A204.1 (cell line): ENCODE results near the gene KRTAP10-6.
"Not testable (repeated sequence)": the region's sequence is repeated elsewhere in the genome, so short reads cannot be mapped to it uniquely, and the experiment has no call there.

Experiments
- FAIRE-seq: peaks from 2 replicates; lab custom pipeline; 2012; peaks lifted over from hg19 to GRCh38; lab: Jason Lieb, UNC

The KRTAP10-6 gene

GRCh38 chr21:44557491-44558328 is 34.6 kb downstream of the KRTAP10-6 start:
- no peak for FAIRE-seq

- no peak for FAIRE-seq
Measured at GRCh38 chr21:44556879-44557278, 35.4 kb downstream of the KRTAP10-6 start.

GRCh38 chr21:44555200-44555875 is 37.0 kb downstream of the KRTAP10-6 start:
- FAIRE-seq = no peak

- no peak for FAIRE-seq
Measured at GRCh38 chr21:44552681-44553080, 39.6 kb downstream of the KRTAP10-6 start.

- no peak for FAIRE-seq
Measured at GRCh38 chr21:44552136-44552535, 40.2 kb downstream of the KRTAP10-6 start.

- no peak for FAIRE-seq
Measured at GRCh38 chr21:44551340-44551961, 40.9 kb downstream of the KRTAP10-6 start, which contains the start of gene KRTAP10-2. KRTAP10-2 (minus strand) TSS chr21:44551505; CDS start chr21:44551458, 47 bp downstream.

- no peak for FAIRE-seq
Measured at GRCh38 chr21:44550807-44551206, 41.5 kb downstream of the KRTAP10-6 start.

GRCh38 chr21:44550285-44550684 is 42.0 kb downstream of the KRTAP10-6 start:
- not testable (repeated sequence) for FAIRE-seq

GRCh38 chr21:44549525-44550211 is 42.6 kb downstream of the KRTAP10-6 start:
- FAIRE-seq = no peak

- FAIRE-seq = no peak
Measured at GRCh38 chr21:44548922-44549321, 43.4 kb downstream of the KRTAP10-6 start.

GRCh38 chr21:44548381-44548780 is 43.9 kb downstream of the KRTAP10-6 start:
- no peak for FAIRE-seq

GRCh38 chr21:44547656-44548331 is 44.5 kb downstream of the KRTAP10-6 start:
- no peak for FAIRE-seq

GRCh38 chr21:44544566-44544965 is 47.7 kb downstream of the KRTAP10-6 start:
- FAIRE-seq = no peak

GRCh38 chr21:44542716-44543115 is 49.6 kb downstream of the KRTAP10-6 start:
- FAIRE-seq = no peak
